CD4-positive, CD25-positive, alpha-beta regulatory T cell (primary cell): ENCODE measurements around the gene RAB20. TPM values are rescaled to one million over a fixed set of nuclear protein-coding genes. Genes with fewer than 3 reads are reported as not detected.

Experiments used
- ATAC-seq, 2 donors: fragments of 150-1000 bp; cut with Tn5 transposase; one replicate each; pipeline ENCODE4 v1.10.0; 2021; ENCODE audit warnings: low read depth in 2 of 2, moderate number of reproducible peaks in 2 of 2, moderate library complexity in 1 of 2
- DNase-seq, 3 donors: peaks; one replicate each; pipeline versions ENCODE4 v3.0.0 to v3.0.0-alpha.2; 2012 to 2022; ENCODE audit warnings: mixed read lengths in 1 of 3
- H3K27ac ChIP-seq: one replicate; pipeline ENCODE4 v1.7.0; 2013; ENCODE audit warnings: mild to moderate bottlenecking, low read length; ENCODE audit not compliant: insufficient read depth, poor library complexity, severe bottlenecking
- H3K27me3 ChIP-seq: one replicate; pipeline ENCODE4 v1.7.0; 2013; ENCODE audit warnings: low read length; ENCODE audit not compliant: control insufficient read depth, insufficient read depth
- H3K36me3 ChIP-seq: one replicate; pipeline ENCODE4 v1.7.0; 2013; ENCODE audit warnings: mild to moderate bottlenecking, low read length, moderate library complexity; ENCODE audit not compliant: control insufficient read depth, insufficient read depth
- H3K4me1 ChIP-seq: 2 replicates; pipeline ENCODE4 v1.7.0; 2013; ENCODE audit warnings: mild to moderate bottlenecking, low read length; ENCODE audit not compliant: insufficient read depth, control insufficient read depth, poor library complexity, severe bottlenecking
- H3K4me3 ChIP-seq: one replicate; pipeline ENCODE4 v1.7.0; 2013; ENCODE audit warnings: low read depth, mild to moderate bottlenecking, low read length, moderate library complexity
- H3K9me3 ChIP-seq, 2 experiments: 1 replicate in 1 of 2; 2 replicates in 1 of 2; pipeline ENCODE4 v1.7.0; 2013; ENCODE audit warnings: low read length in 2 of 2, mild to moderate bottlenecking in 1 of 2, moderate library complexity in 1 of 2; ENCODE audit not compliant: control insufficient read depth in 2 of 2
- H3K27ac Mint-ChIP-seq, 3 donors: one replicate each; pipeline ENCODE4 v1.8.0; 2020 to 2022; ENCODE audit warnings: mild to moderate bottlenecking in 3 of 3, mixed read lengths in 3 of 3, moderate library complexity in 2 of 3
- H3K27me3 Mint-ChIP-seq: one replicate; pipeline ENCODE4 v1.8.0; 2022; ENCODE audit warnings: mild to moderate bottlenecking, mixed read lengths
- H3K36me3 Mint-ChIP-seq: one replicate; pipeline ENCODE4 v1.8.0; 2020; ENCODE audit warnings: mixed read lengths
- H3K4me1 Mint-ChIP-seq, 4 donors: one replicate each; pipeline ENCODE4 v1.8.0; 2020 to 2022; ENCODE audit warnings: mixed read lengths in 4 of 4, mild to moderate bottlenecking in 1 of 4
- H3K4me3 Mint-ChIP-seq, 4 donors: one replicate each; pipeline ENCODE4 v1.8.0; 2020 to 2022; ENCODE audit warnings: mild to moderate bottlenecking in 4 of 4, mixed read lengths in 4 of 4, moderate library complexity in 3 of 4
- H3K9me3 Mint-ChIP-seq, 7 donors: one replicate each; pipeline ENCODE4 v1.8.0; 2020 to 2022; ENCODE audit warnings: mixed read lengths in 7 of 7, mild to moderate bottlenecking in 3 of 7, moderate library complexity in 2 of 7
- polyA plus RNA-seq, 4 donors: library from polyadenylated mRNA; unstranded; fragments of 300-500 nt; fragmentation: Illumina TruSeq; gene quantifications; one replicate each; pipeline ENCODE4 v1.2.3, GENCODE V29; 2021
- total RNA-seq: library from RNA; stranded (reverse); gene quantifications from one replicate; pipeline ENCODE4 v1.2.3, GENCODE V29; 2022

Gene RAB20
- total and polyA plus RNA-seq, 5 donors from 2014 or later: 1.2 to 4.7 (median 2.4) TPM; not detected in 1

DNA sequence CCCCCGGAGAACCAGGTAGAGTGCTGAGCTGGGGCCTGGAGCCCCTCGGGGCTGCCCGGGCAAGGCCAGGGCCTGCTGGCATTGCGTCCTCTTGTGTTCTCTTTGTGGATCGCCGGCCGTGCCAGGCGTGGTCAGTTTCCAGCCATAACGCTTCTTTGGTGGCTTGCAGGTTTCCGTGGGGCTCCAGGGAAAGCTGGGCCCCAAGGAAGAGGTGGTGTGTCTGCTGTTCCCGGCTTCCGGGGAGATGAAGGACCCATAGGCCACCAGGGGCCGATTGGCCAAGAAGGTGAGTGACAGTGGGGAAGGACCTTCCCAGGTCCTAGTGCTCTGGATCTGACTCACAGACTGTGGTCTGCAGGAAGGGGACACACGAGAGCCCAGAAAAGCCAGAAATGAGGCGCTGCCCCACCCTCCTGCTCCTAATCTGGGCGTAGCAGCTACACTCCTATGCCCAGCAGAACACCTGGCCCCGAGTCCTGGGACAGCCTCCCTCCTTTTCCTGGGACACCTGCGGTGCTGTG, 57.5 kb downstream of the RAB20 start:
- Histone ChIP-seq H3K27me3 (no peaks in the 10 kb centered on the region), H3K9me3 (no peaks in the 10 kb centered on the region), H3K27ac (no peak overlapping the region), H3K4me1 (no peaks in the 10 kb centered on the region), H3K4me3 (no peak overlapping the region), H3K36me3 (no peaks in the 10 kb centered on the region)
- ATAC-seq (no peak), DNase-seq (no peak)
- H3K27ac Mint-ChIP-seq: no peak overlapping the region
- H3K9me3 Mint-ChIP-seq: peaks cover 0 to 1% (median 0%) of the 10 kb centered on the region in 7 donors
- no peaks in the 10 kb centered on the region for H3K27me3 Mint-ChIP-seq
- no peaks in the 10 kb centered on the region for H3K4me1 Mint-ChIP-seq
- H3K4me3 Mint-ChIP-seq: no peak overlapping the region
- H3K36me3 Mint-ChIP-seq: no peaks in the 10 kb centered on the region

DNA sequence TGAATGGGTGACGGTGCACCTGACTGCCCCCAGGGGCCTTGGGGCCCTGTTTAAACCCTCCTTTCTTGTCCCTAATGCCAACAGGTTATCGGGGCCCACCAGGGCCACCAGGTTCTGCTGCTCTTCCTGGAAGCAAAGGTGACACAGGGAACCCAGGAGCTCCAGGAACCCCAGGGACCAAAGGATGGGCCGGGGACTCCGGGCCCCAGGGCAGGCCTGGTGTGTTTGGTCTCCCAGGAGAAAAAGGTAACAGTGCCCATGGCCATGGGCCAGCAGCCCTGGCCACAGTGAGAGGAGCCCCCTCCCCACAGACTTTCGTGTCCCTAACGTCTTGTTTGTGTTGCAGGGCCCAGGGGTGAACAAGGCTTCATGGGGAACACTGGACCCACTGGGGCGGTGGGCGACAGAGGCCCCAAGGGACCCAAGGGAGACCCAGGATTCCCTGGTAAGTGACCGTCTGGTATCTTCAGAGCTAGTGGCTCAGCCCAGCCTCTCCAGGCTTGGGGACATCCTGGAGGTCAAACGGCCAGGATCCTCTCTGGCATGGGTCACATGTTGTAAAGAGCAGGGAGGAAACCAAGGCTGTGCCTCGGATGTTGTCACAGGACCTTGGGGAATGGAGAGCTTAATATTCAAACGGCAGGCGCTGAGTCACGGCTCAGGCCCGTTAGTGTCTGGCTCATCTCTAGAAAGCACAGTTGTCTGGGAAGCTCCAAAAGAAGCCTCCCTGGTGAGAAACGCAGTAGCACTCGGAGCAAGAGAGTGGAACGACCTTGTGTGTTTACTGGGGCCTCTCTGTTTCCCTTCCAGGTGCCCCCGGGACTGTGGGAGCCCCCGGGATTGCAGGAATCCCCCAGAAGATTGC, 58.3 kb downstream of the RAB20 start:
- no peaks in the 10 kb centered on the region for H3K36me3 Mint-ChIP-seq
- no peak overlapping the region for H3K27ac Mint-ChIP-seq
- no peaks in the 10 kb centered on the region for H3K9me3 ChIP-seq
- H3K27me3 ChIP-seq: no peaks in the 10 kb centered on the region
- H3K4me3 ChIP-seq: no peak overlapping the region
- ATAC-seq (no peak), DNase-seq (no peak)
- no peaks in the 10 kb centered on the region for H3K4me1 Mint-ChIP-seq
- H3K4me1 ChIP-seq: no peaks in the 10 kb centered on the region
- peaks cover 0 to 1% (median 0%) of the 10 kb centered on the region in 7 donors for H3K9me3 Mint-ChIP-seq
- H3K27me3 Mint-ChIP-seq: no peaks in the 10 kb centered on the region
- H3K4me3 Mint-ChIP-seq: no peak overlapping the region
- H3K27ac ChIP-seq: no peak overlapping the region
- H3K36me3 ChIP-seq: no peaks in the 10 kb centered on the region

DNA sequence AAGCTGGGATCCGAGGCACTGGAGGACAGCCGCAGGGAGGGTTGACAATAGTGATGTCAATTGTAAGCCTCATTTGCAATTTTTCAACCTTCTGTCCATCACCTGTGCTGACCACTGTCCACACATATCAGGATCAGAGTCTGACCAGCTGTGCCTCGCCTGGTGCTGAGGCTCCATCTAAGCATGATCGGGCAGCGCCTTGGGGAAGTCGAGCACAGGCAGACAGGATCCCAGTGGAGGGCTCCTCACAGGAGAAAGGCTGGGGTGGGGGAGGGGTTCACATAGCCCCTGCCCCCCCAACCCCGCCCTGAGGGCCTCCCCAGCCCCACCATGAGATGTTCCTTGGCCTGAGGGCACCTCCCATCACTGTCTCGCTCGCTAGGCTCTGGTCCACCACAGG, 60.3 kb downstream of the RAB20 start:
- Mint-ChIP-seq H3K36me3 (no peaks in the 10 kb centered on the region), H3K4me1 (no peaks in the 10 kb centered on the region), H3K4me3 (no peak overlapping the region), H3K27me3 (no peaks in the 10 kb centered on the region), H3K27ac (no peak overlapping the region), H3K9me3 (peaks cover 0 to 1% (median 0%) of the 10 kb centered on the region in 7 donors)
- no peaks in the 10 kb centered on the region for H3K9me3 ChIP-seq
- DNase-seq: no peak
- H3K27me3 ChIP-seq: no peaks in the 10 kb centered on the region
- no peaks in the 10 kb centered on the region for H3K36me3 ChIP-seq
- no peak overlapping the region for H3K27ac ChIP-seq
- ATAC-seq: no peak
- H3K4me1 ChIP-seq: no peaks in the 10 kb centered on the region
- no peak overlapping the region for H3K4me3 ChIP-seq

DNA sequence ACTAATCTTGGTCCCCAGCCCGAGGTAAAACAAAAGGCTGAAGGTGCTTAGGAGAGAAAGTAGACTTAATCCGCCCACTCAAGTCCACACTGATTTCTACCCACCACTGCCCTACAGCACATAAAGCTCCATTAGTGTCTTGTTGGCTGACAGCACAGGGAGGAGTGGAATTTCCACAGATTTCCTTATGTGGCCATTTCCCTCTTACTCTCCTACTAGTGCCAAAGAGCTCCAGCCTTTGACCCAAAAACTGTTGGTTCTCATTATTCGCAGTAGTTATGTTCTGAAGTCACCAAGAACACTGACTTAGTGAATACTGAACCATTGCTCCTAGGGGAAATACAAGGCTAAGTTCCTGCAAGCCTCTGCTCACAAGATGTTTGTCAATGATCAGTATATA, 61.2 kb downstream of the RAB20 start:
- no peaks in the 10 kb centered on the region for H3K36me3 Mint-ChIP-seq

DNA sequence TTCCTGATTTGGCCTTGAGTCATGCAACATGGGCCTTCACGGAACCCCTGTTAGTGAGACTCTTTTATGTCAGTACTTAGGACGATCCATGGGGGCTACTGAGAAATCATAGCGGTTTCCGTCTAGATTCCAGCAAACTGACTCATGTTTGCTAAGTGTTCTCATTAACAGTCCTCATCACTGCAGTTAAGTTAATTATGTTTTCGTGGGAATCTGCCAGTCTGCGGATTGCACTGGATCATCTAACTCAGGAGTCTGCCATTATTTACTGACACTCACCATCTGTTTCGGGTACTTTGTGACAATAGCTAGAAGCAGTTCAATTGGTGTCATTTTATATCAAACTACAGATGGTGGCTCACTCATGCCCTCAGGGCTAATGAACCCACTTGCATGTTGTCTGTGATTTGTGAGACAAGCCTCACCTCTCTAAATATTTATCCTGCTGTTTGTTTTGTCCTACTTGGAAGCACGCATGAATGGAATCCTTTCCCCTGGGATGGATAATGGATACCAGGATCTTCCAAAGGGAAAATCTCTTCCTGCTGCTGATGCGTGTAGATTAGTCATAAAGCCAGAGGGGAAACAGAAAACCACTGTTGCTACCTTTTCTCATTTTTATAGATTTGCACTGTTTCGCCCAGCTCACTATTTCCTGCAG, 61.8 kb downstream of the RAB20 start:
- ATAC-seq (no peak), DNase-seq (no peak)
- H3K27me3 Mint-ChIP-seq: no peaks in the 10 kb centered on the region
- no peak overlapping the region for H3K4me3 Mint-ChIP-seq
- Histone ChIP-seq H3K27ac (no peak overlapping the region), H3K9me3 (no peaks in the 10 kb centered on the region), H3K36me3 (no peaks in the 10 kb centered on the region), H3K4me3 (no peak overlapping the region), H3K4me1 (no peaks in the 10 kb centered on the region), H3K27me3 (no peaks in the 10 kb centered on the region)
- H3K4me1 Mint-ChIP-seq: no peaks in the 10 kb centered on the region
- H3K36me3 Mint-ChIP-seq: no peaks in the 10 kb centered on the region
- no peak overlapping the region for H3K27ac Mint-ChIP-seq
- peaks cover 0 to 1% (median 0%) of the 10 kb centered on the region in 7 donors for H3K9me3 Mint-ChIP-seq

More for the DNA sequence above, 61.2 kb downstream of the RAB20 start:
- Mint-ChIP-seq H3K4me3 (no peak overlapping the region), H3K27ac (no peak overlapping the region), H3K4me1 (no peaks in the 10 kb centered on the region), H3K27me3 (no peaks in the 10 kb centered on the region), H3K9me3 (peaks cover 0 to 1% (median 0%) of the 10 kb centered on the region in 7 donors)
- H3K9me3 ChIP-seq: no peaks in the 10 kb centered on the region
- no peak overlapping the region for H3K4me3 ChIP-seq
- ATAC-seq: no peak
- no peaks in the 10 kb centered on the region for H3K27me3 ChIP-seq
- H3K4me1 ChIP-seq: no peaks in the 10 kb centered on the region
- no peaks in the 10 kb centered on the region for H3K36me3 ChIP-seq
- no peak for DNase-seq
- H3K27ac ChIP-seq: no peak overlapping the region

DNA sequence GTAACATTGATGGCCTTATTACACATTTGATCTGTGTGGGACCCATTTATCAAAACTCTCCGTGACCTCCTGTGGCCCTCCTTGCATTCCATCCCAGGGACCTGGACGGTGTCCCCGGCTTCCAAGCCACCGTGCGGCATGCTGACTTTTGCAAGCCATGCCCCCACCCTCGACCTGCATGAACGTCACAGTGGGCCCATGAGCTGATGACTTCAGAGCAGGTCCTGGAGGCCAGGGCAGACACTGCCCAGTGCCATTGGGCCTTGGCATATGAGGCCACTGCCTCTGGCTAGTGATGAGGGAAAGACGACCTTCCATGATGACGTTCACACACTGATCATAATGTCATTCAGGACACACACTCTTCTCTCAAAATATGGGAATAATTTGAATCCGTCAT, 62.8 kb downstream of the RAB20 start:
- H3K9me3 ChIP-seq: no peaks in the 10 kb centered on the region
- no peaks in the 10 kb centered on the region for H3K36me3 ChIP-seq
- ATAC-seq (no peak), DNase-seq (no peak)
- Mint-ChIP-seq H3K4me1 (no peaks in the 10 kb centered on the region), H3K27me3 (no peaks in the 10 kb centered on the region), H3K36me3 (no peaks in the 10 kb centered on the region), H3K4me3 (no peak overlapping the region), H3K9me3 (peaks cover 0 to 1% (median 0%) of the 10 kb centered on the region in 7 donors), H3K27ac (no peak overlapping the region)
- no peaks in the 10 kb centered on the region for H3K27me3 ChIP-seq
- H3K4me1 ChIP-seq: no peaks in the 10 kb centered on the region
- H3K4me3 ChIP-seq: no peak overlapping the region
- no peak overlapping the region for H3K27ac ChIP-seq

DNA sequence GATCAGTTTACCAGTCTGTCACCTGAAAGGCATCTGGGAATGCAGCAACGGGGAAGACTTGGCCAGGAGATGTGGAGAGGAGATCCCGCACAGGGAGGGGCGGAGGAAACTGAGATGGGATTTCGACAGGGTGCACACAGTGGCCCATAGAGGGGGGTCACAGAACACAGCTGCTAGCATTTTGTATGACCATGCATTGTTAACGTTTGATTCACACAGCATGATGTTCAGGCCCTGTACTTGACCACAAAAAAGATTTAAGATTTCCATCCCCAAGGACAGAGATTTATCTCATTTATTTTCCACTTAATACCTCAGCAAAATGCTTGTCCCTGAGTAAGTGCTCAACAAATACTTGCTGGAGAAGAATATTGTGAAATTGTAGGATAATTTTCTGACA, 63.2 kb downstream of the RAB20 start:
- no peaks in the 10 kb centered on the region for H3K4me1 Mint-ChIP-seq
- DNase-seq (no peak), ATAC-seq (no peak)
- no peaks in the 10 kb centered on the region for H3K27me3 Mint-ChIP-seq
- H3K27me3 ChIP-seq: no peaks in the 10 kb centered on the region
- no peaks in the 10 kb centered on the region for H3K36me3 ChIP-seq
- no peak overlapping the region for H3K4me3 ChIP-seq
- H3K9me3 ChIP-seq: no peaks in the 10 kb centered on the region
- H3K4me3 Mint-ChIP-seq: no peak overlapping the region
- no peak overlapping the region for H3K27ac Mint-ChIP-seq
- H3K36me3 Mint-ChIP-seq: no peaks in the 10 kb centered on the region
- H3K9me3 Mint-ChIP-seq: peaks cover 0 to 1% (median 0%) of the 10 kb centered on the region in 7 donors
- H3K27ac ChIP-seq: no peak overlapping the region
- no peaks in the 10 kb centered on the region for H3K4me1 ChIP-seq
